T-helper 1 cell treated with Interleukin-12 subunit alpha and Interleukin-12 subunit beta and Interleukin-4 antibody, amounts not matched to agents 30 ng/mL and 1 ng/mL, for 36 hours (primary cell): Measurements from ENCODE around the gene PLK5. TPM values are rescaled to one million over a fixed set of nuclear protein-coding genes. Genes with fewer than 3 reads are reported as not detected.
"Not testable (repeated sequence)": the region's sequence is repeated elsewhere in the genome, so short reads cannot be mapped to it uniquely, and the experiment has no call there.

Source experiments
- intact Hi-C: fragments of 100-400 bp; cut with micrococcal nuclease; formaldehyde crosslinking; loops from one replicate; pipeline ENCODE4 v1.15.1; 2024
- total RNA-seq: library from RNA; stranded (reverse); gene quantifications from 2 replicates; pipeline ENCODE4 v1.2.3, GENCODE V29; 2022

PLK5 gene
- total RNA-seq, 1 donor from 2014 or later, result not detected

GRCh38 chr19:1490311-1491113, 33.4 kb upstream of the PLK5 start, which contains the start of gene PCSK4:
Gene PCSK4, minus strand, starts transcription at chr19:1490350. Its CDS starts 4 bp downstream, at chr19:1490346.
- intact Hi-C loops, result loop anchor here (1.0 to 5.0 kb wide), 11 partner anchors 11 to 810 kb away; partner anchors contain the start of genes ATP8B3, C19orf25, KLF16 and MBD3

DNA sequence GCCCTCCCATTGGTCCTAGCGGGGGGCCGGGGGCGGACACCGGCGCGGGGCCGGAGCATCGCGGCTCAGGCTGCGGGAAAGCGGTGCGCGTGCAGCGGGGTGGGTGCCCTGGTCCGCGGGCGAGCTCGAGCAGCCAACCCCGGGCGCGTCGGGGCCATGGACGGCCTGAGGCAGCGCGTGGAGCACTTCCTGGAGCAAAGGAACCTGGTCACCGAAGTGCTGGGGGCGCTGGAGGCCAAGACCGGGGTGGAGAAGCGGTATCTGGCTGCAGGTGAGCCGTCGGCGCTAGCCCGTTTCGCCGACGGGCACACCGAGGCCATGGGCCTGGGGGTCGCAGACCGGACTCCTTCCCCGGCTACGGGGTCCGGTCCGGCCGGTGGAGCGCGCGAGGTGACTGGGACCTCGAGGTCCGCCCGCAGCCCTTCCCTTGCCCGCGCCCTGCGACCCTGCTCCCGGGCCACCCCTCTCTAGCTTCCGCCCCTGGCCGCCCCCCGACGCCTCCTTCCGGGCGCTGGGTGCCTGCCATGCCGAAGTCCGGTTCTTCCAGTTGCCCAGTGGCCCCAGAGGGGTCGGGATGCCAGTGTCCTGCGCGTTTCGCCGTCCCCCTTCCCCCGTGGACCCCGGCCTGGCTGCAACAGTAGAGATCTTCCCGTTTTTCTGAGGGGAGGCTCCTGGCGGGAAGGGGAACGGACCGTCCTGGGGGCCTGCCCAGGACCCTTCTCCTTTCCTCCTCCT, 32.6 kb upstream of the PLK5 start, which contains the start of gene REEP6:
Gene REEP6 (plus strand): TSS at position 68 of the 735 bp plus-strand sequence. CDS start 89 bp downstream, at position 157.
- intact Hi-C loops, result loop anchor here (2.0 to 5.0 kb wide), 3 partner anchors 101 to 372 kb away; partner anchors contain the start of genes KLF16 and MBD3

DNA sequence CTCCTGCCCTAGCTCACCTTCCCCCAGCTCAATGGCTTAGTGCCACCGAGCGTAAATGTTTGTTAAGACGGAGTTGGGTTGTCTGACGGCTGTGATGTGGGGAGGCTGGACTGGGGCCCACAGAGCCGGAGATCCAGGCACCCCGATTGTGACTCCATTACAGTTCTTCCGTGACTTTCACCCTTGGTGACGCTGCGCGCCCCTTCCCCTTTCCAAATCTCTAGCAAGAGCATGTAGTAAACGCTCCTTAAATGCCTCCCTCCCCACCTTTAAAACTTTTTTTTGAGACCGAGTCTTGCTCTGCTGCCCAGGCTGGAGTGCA, 32.1 kb upstream of the PLK5 start:
- intact Hi-C loops, result loop anchor here (2.0 to 5.0 kb wide), 3 partner anchors 100 to 371 kb away; partner anchors contain the start of genes KLF16 and MBD3

DNA sequence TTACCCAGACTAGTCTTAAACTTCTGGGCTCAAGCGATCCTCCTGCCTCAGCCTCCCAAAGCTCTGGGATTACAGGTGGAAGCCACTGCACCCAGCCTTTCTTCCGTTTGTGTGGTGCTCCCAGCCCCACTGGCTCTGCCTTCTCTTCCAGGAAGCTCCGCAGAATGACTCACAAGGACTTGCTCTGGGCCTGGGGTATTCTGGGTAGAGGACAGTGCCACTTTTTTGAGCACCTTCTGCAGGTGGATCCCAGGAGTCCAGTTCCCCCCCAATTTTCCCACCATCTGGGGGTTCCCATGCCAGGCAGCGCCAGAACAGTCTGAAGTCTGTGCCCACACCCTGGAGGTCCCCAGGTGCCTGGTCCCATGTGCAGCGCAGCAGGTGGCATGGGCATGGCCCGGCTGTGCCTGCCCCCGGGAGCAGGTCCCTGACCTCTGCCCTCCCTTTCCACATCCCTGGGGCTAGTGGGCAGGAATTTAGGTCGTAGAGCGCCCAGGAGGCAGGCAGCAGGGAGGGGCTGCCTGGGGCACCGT, 31.3 kb upstream of the PLK5 start:
- intact Hi-C loops, result loop anchor here (5.0 kb wide), 1 partner anchor 100 kb away; the partner anchor contains the start of gene MBD3

GRCh38 chr19:1494115-1494815, 29.6 kb upstream of the PLK5 start:
- intact Hi-C loops, result loop anchor here (5.0 kb wide), 1 partner anchor 98 kb away; the partner anchor contains the start of gene MBD3

- intact Hi-C loops, result no loop called here
Observed at GRCh38 chr19:1495051-1495798, 28.7 kb upstream of the PLK5 start.

DNA sequence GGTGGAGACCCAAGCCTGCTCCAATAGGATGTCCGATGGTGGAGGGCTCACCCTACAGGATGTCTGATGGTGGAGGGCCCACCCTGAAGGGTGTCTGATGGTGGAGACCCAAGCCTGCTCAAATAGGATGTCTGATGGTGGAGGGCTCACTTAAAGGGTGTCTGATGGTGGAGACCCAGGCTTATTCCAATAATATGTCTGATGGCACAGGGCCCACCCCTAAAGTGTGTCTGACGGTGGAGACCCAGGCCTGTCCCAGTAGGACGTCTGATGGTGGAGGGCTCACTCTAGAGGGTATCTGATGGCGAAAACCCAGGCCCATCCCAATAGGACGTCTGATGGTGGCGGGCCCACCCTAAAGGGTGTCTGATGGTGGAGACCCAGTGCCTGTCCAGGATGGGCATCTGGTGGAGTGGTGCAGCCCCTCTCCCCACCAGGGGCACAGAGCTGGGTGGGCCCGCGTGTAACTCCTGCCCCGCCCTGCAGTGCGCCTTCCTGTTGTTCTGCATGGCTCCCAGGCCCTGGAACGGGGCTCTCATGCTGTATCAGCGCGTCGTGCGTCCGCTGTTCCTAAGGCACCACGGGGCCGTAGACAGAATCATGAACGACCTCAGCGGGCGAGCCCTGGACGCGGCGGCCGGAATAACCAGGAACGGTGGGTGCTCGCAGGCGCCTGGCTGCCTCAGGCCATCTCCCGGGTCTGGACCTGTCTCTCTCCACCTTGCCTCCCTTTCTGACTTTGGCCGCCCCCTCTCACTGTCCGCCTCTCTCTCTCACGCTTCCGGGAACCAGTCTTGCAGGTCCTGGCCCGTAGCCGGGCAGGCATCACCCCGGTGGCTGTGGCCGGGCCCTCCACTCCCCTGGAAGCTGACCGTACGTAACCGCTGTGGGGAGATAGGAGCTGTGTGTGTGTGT, 27.8 kb upstream of the PLK5 start:
- intact Hi-C loops, result no loop called here

- intact Hi-C loops, result no loop called here
Observed at GRCh38 chr19:1496714-1497577, 26.9 kb upstream of the PLK5 start.

DNA sequence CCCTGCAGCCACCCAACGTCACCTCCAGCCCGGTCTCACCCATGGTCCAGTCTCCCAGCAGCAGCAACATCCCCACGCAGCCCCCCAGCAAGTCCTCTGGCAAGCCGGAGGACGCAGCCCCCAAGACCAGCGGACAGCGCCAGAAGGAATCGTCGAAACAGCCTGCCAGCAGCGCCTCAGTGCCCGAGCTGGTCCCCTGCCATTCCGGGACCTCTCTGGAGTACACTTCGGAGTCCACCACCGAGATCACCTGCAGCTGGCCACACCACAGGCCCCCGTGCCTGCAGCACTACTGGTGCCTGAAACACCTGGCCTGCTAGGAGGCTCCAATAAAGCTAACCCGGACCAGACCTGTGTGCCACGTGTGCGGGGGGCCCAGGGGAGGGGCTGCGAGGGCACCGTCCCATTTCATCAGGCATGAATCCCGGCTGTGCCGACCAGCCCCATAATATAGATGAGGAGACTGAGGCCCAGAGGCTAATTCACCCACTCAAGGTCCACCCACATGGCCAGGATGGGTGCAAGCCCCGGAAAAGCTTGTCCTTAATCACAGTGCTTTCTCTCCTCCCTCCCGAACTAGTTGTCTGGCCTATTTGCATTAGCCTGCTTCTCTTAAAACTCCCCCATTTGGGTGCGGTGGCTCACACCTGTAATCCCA, 26.2 kb upstream of the PLK5 start:
- intact Hi-C loops, result no loop called here

DNA sequence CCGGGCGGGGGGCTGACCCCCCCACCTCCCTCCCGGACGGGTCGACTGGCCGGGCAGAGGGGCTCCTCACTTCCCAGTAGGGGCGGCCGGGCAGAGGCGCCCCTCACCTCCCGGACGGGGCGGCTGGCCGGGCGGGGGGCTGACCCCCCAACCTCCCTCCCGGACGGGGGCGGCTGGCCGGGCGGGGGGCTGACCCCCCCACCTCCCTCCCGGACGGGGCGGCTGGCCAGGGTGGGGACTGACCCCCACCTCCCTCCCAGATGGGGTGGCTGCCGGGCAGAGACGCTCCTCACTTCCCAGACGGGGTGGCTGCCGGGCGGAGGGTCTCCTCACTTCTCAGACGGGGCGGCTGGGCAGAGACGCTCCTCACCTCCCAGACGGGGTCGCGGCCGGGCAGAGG, 24.6 kb upstream of the PLK5 start:
- intact Hi-C loops, result not testable (repeated sequence)

DNA sequence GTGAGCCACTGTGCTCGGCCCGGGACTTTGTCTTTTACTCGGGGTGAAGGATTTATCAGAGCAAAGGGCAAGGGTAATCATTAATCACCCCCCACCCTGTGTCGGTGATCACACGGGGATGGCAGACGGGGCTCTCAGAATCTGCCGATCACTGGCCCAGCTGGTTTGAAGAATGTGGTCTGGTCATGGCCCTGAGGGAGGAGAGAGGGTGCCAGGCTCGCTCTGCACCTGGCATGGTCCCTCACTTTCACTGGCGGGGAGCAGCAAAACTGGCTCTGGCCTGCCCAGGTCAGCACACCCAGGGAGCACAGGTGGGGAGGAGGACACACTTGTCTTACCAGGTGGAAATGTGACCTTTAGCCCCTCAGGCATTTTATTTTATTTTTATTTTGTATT, 22.7 kb upstream of the PLK5 start:
- intact Hi-C loops, result no loop called here

- intact Hi-C loops, result no loop called here
Observed at GRCh38 chr19:1502433-1503088, 21.3 kb upstream of the PLK5 start.

DNA sequence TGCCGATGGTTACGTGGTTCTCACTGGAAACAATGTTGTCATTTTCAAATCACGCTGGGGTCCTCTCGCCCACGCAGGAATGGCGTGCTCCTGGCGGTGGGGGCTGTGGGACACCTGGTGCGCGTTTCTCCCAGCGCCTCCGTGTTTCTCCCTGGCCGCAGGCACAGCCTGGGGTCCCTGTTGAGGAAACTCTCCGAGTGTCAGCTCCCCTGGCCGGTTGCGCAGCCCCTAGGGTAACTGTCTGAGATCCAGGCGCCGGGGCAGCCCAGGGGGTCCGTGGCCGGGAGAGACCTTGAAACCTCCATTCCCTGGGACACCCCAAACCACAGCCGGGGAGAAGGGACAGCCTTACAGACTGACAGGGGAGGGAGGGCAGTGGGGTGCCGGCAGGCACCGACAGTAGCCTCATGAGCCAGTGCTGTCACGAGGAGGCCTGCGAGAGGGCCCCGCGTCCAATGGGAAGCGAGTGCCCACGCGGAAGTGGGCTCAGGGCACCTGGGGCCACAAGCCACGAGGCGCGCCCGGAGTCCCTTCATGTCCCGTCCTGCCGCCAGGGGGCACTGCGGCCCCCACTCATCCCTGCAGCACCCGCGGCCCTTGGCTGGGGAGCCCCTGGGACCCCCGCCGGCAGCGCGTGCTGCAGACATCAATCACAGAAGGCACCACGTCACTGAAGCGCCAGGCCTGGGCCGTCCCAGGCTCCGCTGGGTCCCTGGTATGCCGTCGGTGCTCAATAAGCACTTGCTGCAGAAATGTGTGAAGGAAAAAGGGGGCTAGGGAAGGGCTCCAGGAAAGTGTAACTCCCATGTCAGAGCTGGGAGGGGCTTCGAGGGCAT, 20.6 kb upstream of the PLK5 start:
- intact Hi-C loops, result no loop called here

GRCh38 chr19:1503925-1504773, 19.7 kb upstream of the PLK5 start:
- intact Hi-C loops, result no loop called here

- intact Hi-C loops, result no loop called here
Observed at GRCh38 chr19:1505012-1505411, 18.9 kb upstream of the PLK5 start.
